ENCODE results near the gene COX4I2. TPM values are rescaled to one million over a fixed set of nuclear protein-coding genes. Genes with fewer than 3 reads are reported as not detected.

Gene COX4I2
- total and polyA plus RNA-seq, 11 donors: 5.7 to 42.8 (median 11.3) TPM

DNA sequence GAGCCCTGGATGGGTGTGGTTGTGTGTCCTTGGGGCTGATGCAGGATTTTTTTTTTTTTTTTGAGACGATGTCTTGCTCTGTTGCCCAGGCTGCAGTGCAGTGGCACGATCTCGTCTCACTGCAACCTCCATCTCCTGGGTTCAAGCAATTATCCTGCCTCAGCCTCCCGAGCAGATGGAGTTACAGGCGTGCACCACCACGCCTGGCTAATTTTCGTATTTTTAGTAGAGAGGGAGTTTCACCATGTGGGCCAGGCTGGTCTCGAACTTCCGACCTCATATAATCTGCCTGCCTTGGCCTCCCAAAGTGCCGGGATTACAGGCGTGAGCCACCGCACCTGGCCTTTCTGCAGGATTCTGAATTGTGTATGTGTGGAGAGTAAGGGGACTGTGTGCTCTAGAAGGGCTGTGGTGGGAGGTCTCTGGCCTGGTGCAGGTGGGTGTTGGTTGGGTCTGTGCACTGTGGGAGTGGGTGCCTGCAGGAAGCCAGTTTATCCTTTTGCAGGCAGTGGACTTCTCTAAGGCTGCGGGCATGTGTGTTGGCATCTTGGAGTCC is 43.6 kb upstream of the COX4I2 start:
- TF ChIP-seq, protein P1, sequence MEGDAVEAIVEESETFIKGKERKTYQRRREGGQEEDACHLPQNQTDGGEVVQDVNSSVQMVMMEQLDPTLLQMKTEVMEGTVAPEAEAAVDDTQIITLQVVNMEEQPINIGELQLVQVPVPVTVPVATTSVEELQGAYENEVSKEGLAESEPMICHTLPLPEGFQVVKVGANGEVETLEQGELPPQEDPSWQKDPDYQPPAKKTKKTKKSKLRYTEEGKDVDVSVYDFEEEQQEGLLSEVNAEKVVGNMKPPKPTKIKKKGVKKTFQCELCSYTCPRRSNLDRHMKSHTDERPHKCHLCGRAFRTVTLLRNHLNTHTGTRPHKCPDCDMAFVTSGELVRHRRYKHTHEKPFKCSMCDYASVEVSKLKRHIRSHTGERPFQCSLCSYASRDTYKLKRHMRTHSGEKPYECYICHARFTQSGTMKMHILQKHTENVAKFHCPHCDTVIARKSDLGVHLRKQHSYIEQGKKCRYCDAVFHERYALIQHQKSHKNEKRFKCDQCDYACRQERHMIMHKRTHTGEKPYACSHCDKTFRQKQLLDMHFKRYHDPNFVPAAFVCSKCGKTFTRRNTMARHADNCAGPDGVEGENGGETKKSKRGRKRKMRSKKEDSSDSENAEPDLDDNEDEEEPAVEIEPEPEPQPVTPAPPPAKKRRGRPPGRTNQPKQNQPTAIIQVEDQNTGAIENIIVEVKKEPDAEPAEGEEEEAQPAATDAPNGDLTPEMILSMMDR (IDR thresholded peaks at IDR 0.05): no peak
- TF ChIP-seq POLR2A (IDR thresholded peaks at IDR 0.05): no peak
- Histone ChIP-seq H3K36me3 (no peaks in the 10 kb centered on the region), H3K27ac (peak overlapping the region; percentile 17 to 97 (median 90)), H3K4me1 (peaks cover 3 to 40% (median 23%) of the 10 kb centered on the region in 12 donors), H3K4me3 (no peak overlapping the region), H3K27me3 (no peaks in the 10 kb centered on the region), H3K9me3 (no peaks in the 10 kb centered on the region)
- 92 to 94% (median 93%) methylated on average over 13 of the region's 13 CpGs for WGBS, 4 donors
- intact Hi-C loops (cut with DNase I): loop anchor here in 1 of 10 donors (2.0 kb wide), 1 partner anchor 15 kb away; no protein-coding TSS in a partner anchor
- ATAC-seq (no peak), DNase-seq (no peak)

DNA sequence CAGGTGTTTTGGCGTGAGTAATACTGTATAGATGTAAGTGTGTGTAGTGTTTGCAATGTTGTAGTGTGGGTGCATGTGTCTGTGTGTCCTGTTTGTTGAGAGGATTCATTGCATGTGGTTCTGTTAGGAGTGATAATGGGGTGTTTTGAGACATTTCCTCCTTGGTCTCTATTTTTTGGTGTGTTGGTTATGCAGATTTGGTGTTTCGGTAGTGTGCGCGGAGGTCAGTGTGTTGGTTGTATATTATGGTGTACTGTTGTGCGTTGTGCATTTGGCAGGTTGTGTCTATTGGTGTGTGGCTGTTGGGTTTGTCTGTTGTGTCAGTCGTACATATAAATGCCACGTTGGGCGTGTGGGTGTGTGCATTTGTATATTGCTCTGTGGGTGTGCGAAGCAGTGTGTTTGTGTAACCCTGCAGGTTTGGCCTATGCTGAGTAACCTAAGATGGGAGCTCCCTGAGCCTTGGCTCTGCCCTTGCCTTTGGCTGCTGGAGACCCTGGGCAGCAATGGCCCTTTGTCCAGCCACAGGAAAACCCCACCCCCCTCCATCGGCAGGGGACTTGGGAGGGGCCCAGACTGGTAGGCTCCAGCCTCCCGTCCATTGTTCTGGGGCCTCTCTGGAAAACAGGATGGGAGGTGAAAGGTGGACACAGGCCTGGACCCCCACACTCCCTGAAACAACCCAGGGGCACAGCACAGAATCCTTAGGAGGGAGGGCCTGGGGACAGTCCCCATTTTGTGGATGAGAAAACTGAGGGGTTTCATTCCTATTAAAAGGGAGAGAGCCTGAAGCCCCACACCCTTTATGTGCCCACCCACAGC is 42.9 kb upstream of the COX4I2 start:
- WGBS, 4 donors: 67 to 86% (median 73%) methylated on average over 9 to 11 of the region's 11 CpGs
- TF ChIP-seq POLR2A (IDR thresholded peaks at IDR 0.05): peak in 1 of 2 donors; percentile 18
- TF ChIP-seq, protein P1 (IDR thresholded peaks at IDR 0.05): no peak
- Histone ChIP-seq H3K9me3 (no peaks in the 10 kb centered on the region), H3K36me3 (no peaks in the 10 kb centered on the region), H3K4me1 (peaks cover 3 to 40% (median 23%) of the 10 kb centered on the region in 12 donors), H3K4me3 (no peak overlapping the region), H3K27me3 (no peaks in the 10 kb centered on the region), H3K27ac (peak overlapping the region; percentile 73 to 97 (median 90))
- ATAC-seq (peak; percentile 58 to 81 (median 73)), DNase-seq (peak; percentile 70 to 87 (median 82))
- intact Hi-C loops (cut with DNase I): loop anchor here in 2 of 10 donors (1.0 to 2.0 kb wide), 2 partner anchors 14 to 16 kb away; no protein-coding TSS in a partner anchor

DNA sequence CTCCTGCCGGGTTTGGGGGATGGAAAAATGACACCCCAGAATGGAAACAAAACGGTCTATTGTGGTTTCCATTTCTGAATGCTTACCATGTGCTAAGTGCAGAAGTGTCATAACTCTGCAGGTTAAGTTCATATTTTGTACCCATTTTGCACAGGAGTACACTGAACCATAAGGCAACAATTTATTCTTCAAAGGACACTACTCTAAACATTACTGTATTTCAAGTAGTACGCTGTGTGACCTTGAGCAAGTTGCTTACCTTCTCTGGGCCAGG is 42.4 kb upstream of the COX4I2 start:
- Histone ChIP-seq H3K4me1 (peaks cover 3 to 40% (median 23%) of the 10 kb centered on the region in 12 donors), H3K36me3 (no peaks in the 10 kb centered on the region), H3K9me3 (no peaks in the 10 kb centered on the region), H3K27ac (peak overlapping the region; percentile 73 to 97 (median 90)), H3K4me3 (no peak overlapping the region), H3K27me3 (no peaks in the 10 kb centered on the region)
- no peak for ATAC-seq
- intact Hi-C loops (cut with DNase I): loop anchor here in 2 of 10 donors (1.0 to 2.0 kb wide), 2 partner anchors 13 to 15 kb away; no protein-coding TSS in a partner anchor
- no peak for TF ChIP-seq POLR2A (IDR thresholded peaks at IDR 0.05)
- TF ChIP-seq, protein P1 (IDR thresholded peaks at IDR 0.05): no peak
- no peak for DNase-seq
- WGBS, 4 donors: 62 to 73% (median 67%) methylated on average over 3 of the region's 3 CpGs

All from heart left ventricle (tissue), 16 donors.